Right ventricle myocardium superior (tissue), 1 donor: ENCODE data around the gene DPYSL3. TPM values are rescaled to one million over a fixed set of nuclear protein-coding genes. Genes with fewer than 3 reads are reported as not detected.

Source experiments
- ATAC-seq: fragments of 200-7000 bp; cut with Tn5 transposase; one replicate; pipeline ENCODE4 v1.9.1; 2020; ENCODE audit warnings: mild to moderate bottlenecking; ENCODE audit not compliant: poor library complexity
- DNase-seq: peaks from one replicate; pipeline ENCODE4 v3.0.0-alpha.2; 2020
- intact Hi-C: fragments of 100-400 bp; cut with DNase I; formaldehyde crosslinking; loops from one replicate; pipeline ENCODE4 v1.11.2; 2022
- total RNA-seq: library from RNA; stranded (reverse); fragmentation: NEBNext Ultra II Directional; extraction: Animal tissue kit (Norgen Biotek cat#: 25700); gene quantifications from one replicate; pipeline ENCODE4 v1.2.1, GENCODE V29; 2021
- donor health status: DM: no; HTN: yes; CAD: no; lungs with severe emphysema.

Gene DPYSL3
- total RNA-seq, 1 donor from 2014 or later = 20.5 TPM

GRCh38 chr5:147359581-147359980 lies 150.3 kb downstream of the DPYSL3 start:
- intact Hi-C loops = no loop called here
- ATAC-seq (no peak), DNase-seq (no peak)

- DNase-seq (no peak), ATAC-seq (no peak)
- intact Hi-C loops = no loop called here
These were observed 150.8 kb downstream of the DPYSL3 start for GRCh38 chr5:147359101-147359500.

GRCh38 chr5:147349241-147349640 lies 160.6 kb downstream of the DPYSL3 start:
- DNase-seq (no peak), ATAC-seq (no peak)
- intact Hi-C loops = no loop called here

GRCh38 chr5:147348451-147348850 lies 161.4 kb downstream of the DPYSL3 start:
- no peak for DNase-seq
- ATAC-seq = no peak
- intact Hi-C loops = no loop called here

- ATAC-seq (no peak), DNase-seq (no peak)
- intact Hi-C loops = no loop called here
These were observed 161.8 kb downstream of the DPYSL3 start for GRCh38 chr5:147348046-147348445.

GRCh38 chr5:147346006-147346561 lies 163.8 kb downstream of the DPYSL3 start:
- intact Hi-C loops = no loop called here

GRCh38 chr5:147344861-147345260 lies 165.0 kb downstream of the DPYSL3 start:
- DNase-seq (no peak), ATAC-seq (no peak)
- intact Hi-C loops = no loop called here

More at GRCh38 chr5:147346006-147346561, 163.8 kb downstream of the DPYSL3 start:
- ATAC-seq = no peak
- no peak for DNase-seq

GRCh38 chr5:147341345-147341744 lies 168.5 kb downstream of the DPYSL3 start:
- DNase-seq = no peak
- intact Hi-C loops = no loop called here
- ATAC-seq = no peak

GRCh38 chr5:147340941-147341340 lies 168.9 kb downstream of the DPYSL3 start:
- no peak for ATAC-seq
- DNase-seq = no peak
- intact Hi-C loops = no loop called here
